ENCODE results near the gene SPOCK1.
A peak's percentile ranks its signal among the peaks of the same experiment; 100 is the strongest.

Gene SPOCK1

GRCh38 chr5:137342764-137343163 is 156.4 kb downstream of the SPOCK1 start:
- Mint-ChIP-seq H3K4me3 (no peak overlapping the region), H3K27ac (no peak overlapping the region), H3K36me3 (ENCODE audit: low read depth) (no peaks in the 10 kb centered on the region), H3K27me3 (ENCODE audit: low read depth) (no peaks in the 10 kb centered on the region), H3K4me1 (ENCODE audit: low read depth) (no peaks in the 10 kb centered on the region), H3K9me3 (no peaks in the 10 kb centered on the region)
- no peak for DNase-seq (ENCODE audit: low spot score)

DNA sequence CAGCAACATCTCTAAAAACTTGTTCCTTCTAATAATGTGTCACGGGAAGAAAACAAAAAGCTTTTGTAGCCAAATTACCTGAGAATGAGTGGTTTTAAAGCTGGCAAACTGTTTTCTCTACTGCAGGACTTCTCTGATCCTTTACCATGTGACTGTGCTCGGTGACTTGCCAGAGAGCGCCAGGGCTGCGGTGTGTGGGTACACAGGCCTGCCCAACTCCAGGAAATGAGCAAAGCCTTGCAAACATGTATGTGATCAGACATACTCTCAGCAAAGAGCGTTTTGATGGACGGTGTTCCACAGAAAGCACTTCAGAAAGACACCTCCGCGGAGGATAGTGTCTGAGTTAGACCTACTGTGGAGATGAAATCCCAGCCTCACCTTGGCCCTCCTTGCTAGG is 157.3 kb downstream of the SPOCK1 start:
- Mint-ChIP-seq H3K27ac (no peak overlapping the region), H3K4me3 (no peak overlapping the region), H3K36me3 (ENCODE audit: low read depth) (no peaks in the 10 kb centered on the region), H3K9me3 (no peaks in the 10 kb centered on the region), H3K4me1 (ENCODE audit: low read depth) (no peaks in the 10 kb centered on the region), H3K27me3 (ENCODE audit: low read depth) (no peaks in the 10 kb centered on the region)
- no peak for DNase-seq (ENCODE audit: low spot score)

GRCh38 chr5:137340881-137341280 is 158.2 kb downstream of the SPOCK1 start:
- no peak overlapping the region for H3K4me3 Mint-ChIP-seq
- H3K4me1 Mint-ChIP-seq (ENCODE audit: low read depth): no peaks in the 10 kb centered on the region
- no peaks in the 10 kb centered on the region for H3K36me3 Mint-ChIP-seq (ENCODE audit: low read depth)
- DNase-seq (ENCODE audit: low spot score): no peak
- no peaks in the 10 kb centered on the region for H3K9me3 Mint-ChIP-seq
- no peaks in the 10 kb centered on the region for H3K27me3 Mint-ChIP-seq (ENCODE audit: low read depth)
- no peak overlapping the region for H3K27ac Mint-ChIP-seq

DNA sequence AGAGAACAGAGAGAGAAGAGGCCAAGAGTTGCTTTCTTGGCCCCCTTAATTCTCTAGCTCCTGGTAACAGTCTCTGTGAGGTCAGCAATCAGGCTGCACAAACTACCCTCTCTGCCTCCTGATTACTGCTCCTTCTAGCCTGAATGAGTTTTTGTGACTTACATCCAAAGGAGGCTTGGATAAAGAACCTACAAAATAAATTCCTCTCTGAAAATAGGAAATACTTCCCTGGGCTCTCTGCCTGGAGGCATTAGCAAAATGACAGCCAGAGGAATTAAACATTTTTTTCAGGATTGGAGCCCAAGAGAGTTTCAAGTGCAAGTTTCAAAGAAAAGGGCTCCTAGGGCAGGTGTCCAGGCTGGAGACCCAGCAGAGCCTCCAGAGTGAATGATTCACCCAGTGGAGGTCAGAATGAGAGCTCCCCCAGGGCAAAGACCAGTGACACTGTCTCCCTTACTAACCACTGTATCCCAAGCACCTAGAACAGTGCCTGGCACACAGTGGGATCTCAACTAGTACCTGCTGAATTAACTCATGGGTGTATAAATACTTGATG is 162.5 kb downstream of the SPOCK1 start:
- DNase-seq (ENCODE audit: low spot score): no peak
- no peak overlapping the region for H3K27ac Mint-ChIP-seq
- no peaks in the 10 kb centered on the region for H3K9me3 Mint-ChIP-seq
- no peak overlapping the region for H3K4me3 Mint-ChIP-seq
- H3K4me1 Mint-ChIP-seq (ENCODE audit: low read depth): no peaks in the 10 kb centered on the region
- H3K36me3 Mint-ChIP-seq (ENCODE audit: low read depth): no peaks in the 10 kb centered on the region
- H3K27me3 Mint-ChIP-seq (ENCODE audit: low read depth): no peaks in the 10 kb centered on the region

DNA sequence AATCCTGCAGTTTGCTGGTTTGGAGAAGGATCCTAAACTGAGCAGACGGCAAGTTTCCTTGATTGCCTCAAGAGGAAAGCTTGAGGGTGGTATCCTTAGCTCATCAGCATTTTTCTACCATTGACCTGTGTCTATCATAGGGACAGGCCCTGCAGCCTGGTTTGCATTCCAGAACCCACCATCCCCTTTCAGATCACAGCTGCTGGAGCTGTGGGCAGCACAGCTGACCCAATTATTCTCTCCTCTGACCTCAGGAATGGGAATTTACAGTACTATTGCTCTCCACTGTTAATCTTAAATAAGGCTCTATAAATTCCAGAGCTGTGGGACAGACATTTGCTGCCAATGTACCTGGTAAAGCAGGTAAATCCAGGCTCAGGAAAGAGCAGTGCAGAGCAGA is 163.0 kb downstream of the SPOCK1 start:
- Mint-ChIP-seq H3K36me3 (ENCODE audit: low read depth) (no peaks in the 10 kb centered on the region), H3K9me3 (no peaks in the 10 kb centered on the region), H3K4me3 (no peak overlapping the region), H3K27me3 (ENCODE audit: low read depth) (no peaks in the 10 kb centered on the region), H3K4me1 (ENCODE audit: low read depth) (no peaks in the 10 kb centered on the region), H3K27ac (no peak overlapping the region)
- DNase-seq (ENCODE audit: low spot score): no peak

DNA sequence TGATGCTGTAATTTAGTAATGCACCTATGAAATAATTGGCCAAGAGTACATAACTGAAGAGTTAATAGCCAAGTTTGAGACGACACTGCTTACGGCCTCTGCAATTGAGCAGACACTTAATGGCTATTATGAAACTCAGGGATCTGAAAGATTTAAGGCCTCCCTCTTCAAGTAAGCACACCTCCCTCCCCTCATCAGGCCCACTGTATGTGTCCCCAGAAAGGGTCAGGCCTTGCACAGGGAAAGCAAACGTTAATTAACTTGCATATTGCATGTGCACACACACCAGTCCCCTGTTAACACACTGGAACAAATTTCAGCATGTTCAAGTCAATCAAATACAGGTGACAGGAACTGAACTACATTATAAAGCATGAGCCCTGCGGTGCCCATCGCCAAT is 163.6 kb downstream of the SPOCK1 start:
- no peak overlapping the region for H3K4me3 Mint-ChIP-seq
- H3K36me3 Mint-ChIP-seq (ENCODE audit: low read depth): no peaks in the 10 kb centered on the region
- H3K27ac Mint-ChIP-seq: no peak overlapping the region
- no peaks in the 10 kb centered on the region for H3K27me3 Mint-ChIP-seq (ENCODE audit: low read depth)
- H3K9me3 Mint-ChIP-seq: no peaks in the 10 kb centered on the region
- H3K4me1 Mint-ChIP-seq (ENCODE audit: low read depth): no peaks in the 10 kb centered on the region
- DNase-seq (ENCODE audit: low spot score): no peak

- H3K4me1 Mint-ChIP-seq (ENCODE audit: low read depth): no peaks in the 10 kb centered on the region
- H3K27ac Mint-ChIP-seq: no peak overlapping the region
- H3K4me3 Mint-ChIP-seq: no peak overlapping the region
- H3K36me3 Mint-ChIP-seq (ENCODE audit: low read depth): no peaks in the 10 kb centered on the region
- no peaks in the 10 kb centered on the region for H3K27me3 Mint-ChIP-seq (ENCODE audit: low read depth)
- no peak for DNase-seq (ENCODE audit: low spot score)
- H3K9me3 Mint-ChIP-seq: no peaks in the 10 kb centered on the region
These were observed 165.2 kb downstream of the SPOCK1 start for GRCh38 chr5:137333928-137334327.

GRCh38 chr5:137333475-137333874 is 165.7 kb downstream of the SPOCK1 start:
- H3K27me3 Mint-ChIP-seq (ENCODE audit: low read depth): no peaks in the 10 kb centered on the region
- no peak for DNase-seq (ENCODE audit: low spot score)
- no peak overlapping the region for H3K4me3 Mint-ChIP-seq
- no peak overlapping the region for H3K27ac Mint-ChIP-seq
- no peaks in the 10 kb centered on the region for H3K9me3 Mint-ChIP-seq
- H3K36me3 Mint-ChIP-seq (ENCODE audit: low read depth): no peaks in the 10 kb centered on the region
- H3K4me1 Mint-ChIP-seq (ENCODE audit: low read depth): no peaks in the 10 kb centered on the region

DNA sequence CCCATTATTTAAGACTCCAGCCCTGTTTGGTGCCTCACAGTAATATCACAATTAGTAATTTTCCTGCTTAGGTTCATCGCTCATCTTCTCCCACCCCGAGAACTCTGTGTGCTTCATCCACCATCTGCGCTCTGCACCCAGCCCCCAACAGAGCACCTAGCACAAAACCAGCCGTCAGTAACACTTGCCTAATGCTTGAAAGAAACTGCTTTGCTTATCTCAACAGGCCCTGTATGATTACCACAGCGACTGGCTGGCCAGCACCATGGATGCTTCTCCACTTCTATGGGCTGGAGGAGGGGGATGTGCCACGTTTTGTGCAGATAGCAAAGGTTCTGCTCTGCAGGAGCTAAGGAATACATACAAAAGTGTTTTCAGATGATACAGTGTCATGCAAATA is 166.8 kb downstream of the SPOCK1 start:
- no peaks in the 10 kb centered on the region for H3K4me1 Mint-ChIP-seq (ENCODE audit: low read depth)
- H3K4me3 Mint-ChIP-seq: no peak overlapping the region

GRCh38 chr5:137329586-137330296 is 169.4 kb downstream of the SPOCK1 start:
- no peaks in the 10 kb centered on the region for H3K36me3 Mint-ChIP-seq (ENCODE audit: low read depth)
- DNase-seq (ENCODE audit: low spot score): no peak
- no peaks in the 10 kb centered on the region for H3K4me1 Mint-ChIP-seq (ENCODE audit: low read depth)
- H3K27ac Mint-ChIP-seq: no peak overlapping the region
- no peaks in the 10 kb centered on the region for H3K9me3 Mint-ChIP-seq
- no peaks in the 10 kb centered on the region for H3K27me3 Mint-ChIP-seq (ENCODE audit: low read depth)
- H3K4me3 Mint-ChIP-seq: no peak overlapping the region

More for the DNA sequence above, 166.8 kb downstream of the SPOCK1 start:
- no peak for DNase-seq (ENCODE audit: low spot score)
- Mint-ChIP-seq H3K36me3 (ENCODE audit: low read depth) (no peaks in the 10 kb centered on the region), H3K27me3 (ENCODE audit: low read depth) (no peaks in the 10 kb centered on the region), H3K9me3 (no peaks in the 10 kb centered on the region), H3K27ac (no peak overlapping the region)

- H3K27ac Mint-ChIP-seq: no peak overlapping the region
- H3K4me3 Mint-ChIP-seq: no peak overlapping the region
- no peaks in the 10 kb centered on the region for H3K9me3 Mint-ChIP-seq
- no peaks in the 10 kb centered on the region for H3K27me3 Mint-ChIP-seq (ENCODE audit: low read depth)
- no peak for DNase-seq (ENCODE audit: low spot score)
- no peaks in the 10 kb centered on the region for H3K4me1 Mint-ChIP-seq (ENCODE audit: low read depth)
- no peaks in the 10 kb centered on the region for H3K36me3 Mint-ChIP-seq (ENCODE audit: low read depth)
These were observed 170.1 kb downstream of the SPOCK1 start for GRCh38 chr5:137328991-137329390.

DNA sequence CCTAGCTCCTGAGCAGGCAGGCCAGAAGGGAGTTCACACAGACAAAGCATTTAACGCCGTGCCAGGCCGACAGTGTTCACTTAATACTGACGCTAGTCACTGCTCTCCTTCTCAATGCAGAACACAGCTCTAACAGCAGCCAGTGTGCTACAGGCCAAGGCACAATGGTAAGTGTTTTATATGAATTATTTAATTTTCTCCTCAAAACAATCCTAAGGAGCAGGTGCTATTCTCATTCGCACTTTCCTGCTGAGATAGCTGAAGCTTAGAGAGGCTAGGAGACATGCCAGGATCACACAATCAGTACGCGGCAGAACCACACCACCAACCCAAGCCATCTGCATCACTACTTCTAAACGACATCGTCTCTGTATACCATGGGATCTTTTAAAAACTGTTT is 170.7 kb downstream of the SPOCK1 start:
- H3K9me3 Mint-ChIP-seq: no peaks in the 10 kb centered on the region
- no peak overlapping the region for H3K27ac Mint-ChIP-seq
- H3K4me1 Mint-ChIP-seq (ENCODE audit: low read depth): no peaks in the 10 kb centered on the region
- H3K36me3 Mint-ChIP-seq (ENCODE audit: low read depth): no peaks in the 10 kb centered on the region
- H3K4me3 Mint-ChIP-seq: no peak overlapping the region
- DNase-seq (ENCODE audit: low spot score): no peak
- no peaks in the 10 kb centered on the region for H3K27me3 Mint-ChIP-seq (ENCODE audit: low read depth)

DNA sequence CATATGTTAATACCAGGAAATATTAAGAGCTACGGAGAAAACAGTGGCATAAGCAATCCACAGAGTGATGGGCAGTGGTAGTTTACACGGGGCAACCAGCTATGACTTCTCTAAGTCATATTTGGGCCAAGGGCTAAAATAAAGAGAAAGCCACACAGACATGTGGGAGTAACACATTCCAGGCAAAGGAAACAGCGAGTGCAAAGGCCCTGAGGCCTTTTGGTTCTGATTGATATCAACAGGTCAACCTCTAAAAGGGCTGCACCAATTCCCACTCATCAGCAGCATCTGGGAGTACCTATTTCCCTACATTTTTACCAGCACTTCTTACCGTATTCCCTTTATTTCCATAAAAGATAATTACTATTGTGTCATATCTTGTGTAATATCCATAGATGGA is 173.4 kb downstream of the SPOCK1 start:
- H3K27me3 Mint-ChIP-seq (ENCODE audit: low read depth): peaks cover 7% of the 10 kb centered on the region
- H3K4me3 Mint-ChIP-seq: no peak overlapping the region
- no peak for DNase-seq (ENCODE audit: low spot score)
- H3K27ac Mint-ChIP-seq: no peak overlapping the region
- H3K4me1 Mint-ChIP-seq (ENCODE audit: low read depth): no peaks in the 10 kb centered on the region
- H3K9me3 Mint-ChIP-seq: no peaks in the 10 kb centered on the region
- no peaks in the 10 kb centered on the region for H3K36me3 Mint-ChIP-seq (ENCODE audit: low read depth)

DNA sequence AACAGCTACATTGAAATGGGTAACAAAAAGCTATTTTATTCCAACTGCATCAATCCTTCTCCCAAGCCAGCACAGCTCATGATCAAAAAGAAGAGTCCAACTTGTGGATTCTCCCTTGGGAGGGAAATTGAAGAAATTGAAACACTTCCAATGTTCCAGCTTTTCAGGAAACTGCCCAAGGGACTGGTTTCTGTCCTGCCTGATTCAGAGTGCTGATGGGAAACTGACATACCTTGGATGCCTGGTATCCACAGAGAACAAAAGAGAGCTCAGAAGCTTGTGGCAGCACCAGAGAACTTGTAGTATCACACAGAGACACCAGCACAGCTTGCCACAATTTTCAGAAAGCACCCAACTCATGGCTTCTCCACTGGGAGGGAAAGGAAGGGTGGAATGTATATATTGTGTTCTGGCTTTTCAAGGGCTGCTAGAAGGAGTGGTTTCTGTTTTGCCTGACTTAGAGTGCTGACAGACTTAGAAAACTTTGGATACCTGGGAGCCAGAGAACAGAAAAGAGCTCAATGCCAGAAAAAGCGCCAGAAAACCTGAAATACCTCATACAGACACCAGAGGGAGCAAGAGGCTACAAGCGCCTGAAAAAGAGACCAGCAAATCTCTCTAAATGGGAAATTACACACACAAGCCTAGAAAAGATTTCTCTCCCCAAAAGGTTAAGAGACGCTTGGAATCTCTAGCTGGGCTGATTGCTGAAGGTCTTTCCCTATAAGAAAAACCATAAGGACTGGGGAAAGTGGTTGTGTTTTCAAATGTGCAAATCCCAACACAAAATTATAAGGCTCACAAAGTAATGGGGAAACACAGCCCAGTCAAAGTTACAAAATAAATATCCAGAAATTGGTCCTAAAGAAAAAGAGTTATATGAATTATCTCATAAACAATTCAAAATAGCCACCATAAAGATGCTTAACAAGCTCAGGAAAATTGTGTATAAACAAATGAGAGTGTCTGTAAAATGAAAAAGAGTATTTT is 178.8 kb downstream of the SPOCK1 start:
- H3K9me3 Mint-ChIP-seq: no peaks in the 10 kb centered on the region
- no peak overlapping the region for H3K27ac Mint-ChIP-seq
- peaks cover 7% of the 10 kb centered on the region for H3K27me3 Mint-ChIP-seq (ENCODE audit: low read depth)
- no peaks in the 10 kb centered on the region for H3K36me3 Mint-ChIP-seq (ENCODE audit: low read depth)
- no peak overlapping the region for H3K4me3 Mint-ChIP-seq
- DNase-seq (ENCODE audit: low spot score): peak; percentile 6
- H3K4me1 Mint-ChIP-seq (ENCODE audit: low read depth): no peaks in the 10 kb centered on the region

All from T-helper 2 cell treated with Interferon-gamma antibody and Interleukin-4, amounts not matched to agents 5 μg/mL and 100 μg/mL, for 36 hours (primary cell).